GM18909 (cell line): ENCODE results near the gene BBS2.
"Not testable (repeated sequence)": the region's sequence is repeated elsewhere in the genome, so short reads cannot be mapped to it uniquely, and the experiment has no call there.

ENCODE experiments used
- ATAC-seq: cut with Tn5 transposase; IDR thresholded peaks from one replicate; pipeline ENCODE4 v1.9.1; 2021; ENCODE audit warnings: mild to moderate bottlenecking; ENCODE audit not compliant: unreplicated experiment, poor library complexity

BBS2 gene

DNA sequence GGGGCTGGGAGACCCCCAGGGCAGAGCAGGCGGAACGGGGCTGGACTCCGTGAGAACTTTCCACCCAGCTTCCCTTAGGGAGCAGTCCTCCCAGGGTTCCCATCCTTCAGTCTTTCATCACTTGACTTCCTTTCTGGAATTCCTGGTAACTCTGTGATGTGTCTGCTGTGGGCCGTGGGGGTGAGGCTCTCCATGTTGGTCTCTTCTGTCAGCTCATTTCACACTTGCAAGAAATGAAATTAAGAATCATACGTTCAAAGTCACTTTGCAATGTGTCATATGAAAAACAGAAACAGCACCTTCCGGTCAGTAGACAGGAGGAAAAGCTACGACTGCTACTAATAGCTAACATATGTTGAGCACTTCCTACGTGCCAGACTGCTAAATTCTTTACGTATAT is 5.4 kb upstream of the BBS2 start:
- ATAC-seq: no peak

GRCh38 chr16:56520251-56520577 is 390 bp upstream of the BBS2 start:
- ATAC-seq: no peak

- no peak for ATAC-seq
These were observed 1.4 kb downstream of the BBS2 start for GRCh38 chr16:56518425-56518824.

DNA sequence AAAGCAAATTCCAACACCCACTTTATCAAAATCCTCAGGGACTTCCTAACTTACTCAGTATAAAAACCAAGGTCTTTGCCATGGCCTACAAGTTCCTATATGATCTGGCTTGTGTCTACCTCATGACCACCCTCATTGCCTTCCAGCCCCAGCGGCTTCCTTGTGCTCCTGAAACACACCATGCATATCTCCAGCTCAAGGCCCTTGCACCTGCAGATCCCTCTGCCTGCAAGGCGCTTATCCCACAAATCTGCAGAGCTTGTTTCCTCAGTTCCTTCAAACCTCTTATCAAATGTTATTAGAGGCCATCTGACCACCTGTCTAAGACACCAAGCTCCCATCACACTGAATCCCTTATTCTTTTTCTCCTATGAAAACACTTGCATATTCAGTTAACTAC is 2.6 kb downstream of the BBS2 start:
- no peak for ATAC-seq

GRCh38 chr16:56515665-56516064 is 4.2 kb downstream of the BBS2 start:
- no peak for ATAC-seq

- ATAC-seq: no peak
These were observed 5.0 kb downstream of the BBS2 start for GRCh38 chr16:56514845-56515244.

GRCh38 chr16:56513972-56514371 is 5.9 kb downstream of the BBS2 start:
- ATAC-seq: no peak

- no peak for ATAC-seq
These were observed 6.7 kb downstream of the BBS2 start for GRCh38 chr16:56513091-56513490.

DNA sequence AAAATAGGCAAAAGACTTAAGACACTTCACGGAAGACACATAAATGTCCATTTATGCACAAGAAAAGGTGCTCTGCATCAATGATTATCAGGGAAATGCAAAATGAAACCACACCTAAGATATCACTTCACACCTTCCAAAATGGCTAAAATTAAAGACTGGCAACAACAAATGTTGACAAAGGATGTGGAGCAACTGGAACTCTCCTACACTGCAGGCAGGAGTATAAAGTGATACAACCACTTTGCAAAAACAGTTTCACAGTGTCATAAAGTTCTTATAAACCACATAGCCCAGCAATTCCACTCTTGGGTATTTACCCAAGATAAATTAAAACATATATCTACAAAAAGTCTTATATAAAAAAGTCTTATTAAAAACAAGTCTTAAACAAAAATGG is 7.8 kb downstream of the BBS2 start:
- ATAC-seq: no peak

- no peak for ATAC-seq
These were observed 9.3 kb downstream of the BBS2 start for GRCh38 chr16:56510544-56510943.

DNA sequence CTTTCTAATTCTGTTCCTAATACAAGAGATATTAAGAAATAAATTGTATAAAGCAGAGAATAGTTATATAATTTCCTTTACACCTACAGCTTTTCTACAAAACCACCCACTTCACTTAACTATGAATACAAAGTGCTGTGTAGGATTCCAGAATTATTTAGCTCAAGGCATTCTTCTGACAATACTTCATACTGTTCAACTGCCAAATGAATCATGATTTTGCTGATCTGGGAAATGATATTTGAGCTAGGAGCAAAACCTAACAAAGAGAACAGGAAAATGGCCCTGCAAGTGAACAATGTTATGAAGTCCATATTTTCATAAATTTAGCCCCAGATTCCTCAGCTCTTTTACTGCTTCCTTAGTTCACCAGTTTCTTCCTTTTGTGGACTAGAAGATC is 12.9 kb downstream of the BBS2 start:
- ATAC-seq: no peak

GRCh38 chr16:56505181-56505580 is 14.6 kb downstream of the BBS2 start:
- ATAC-seq: no peak

DNA sequence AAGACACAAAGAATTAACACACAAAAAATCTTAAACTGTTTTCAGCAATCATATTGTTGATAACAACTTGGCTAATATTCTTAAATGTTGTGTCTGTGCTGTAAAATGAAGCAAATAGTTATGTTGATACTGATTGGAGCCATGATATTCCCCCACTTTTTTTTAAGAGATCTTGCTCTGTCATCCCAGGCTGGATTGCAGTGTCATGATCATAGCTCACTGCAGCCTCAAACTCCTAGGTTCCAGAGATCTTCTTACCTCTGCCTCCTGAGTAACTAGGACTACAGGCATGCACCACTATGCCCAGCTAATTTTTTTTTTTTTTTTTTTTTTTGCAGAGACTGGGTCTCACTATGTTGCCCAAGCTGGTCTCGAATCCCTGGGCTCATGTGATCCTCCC is 26.0 kb downstream of the BBS2 start:
- no peak for ATAC-seq

DNA sequence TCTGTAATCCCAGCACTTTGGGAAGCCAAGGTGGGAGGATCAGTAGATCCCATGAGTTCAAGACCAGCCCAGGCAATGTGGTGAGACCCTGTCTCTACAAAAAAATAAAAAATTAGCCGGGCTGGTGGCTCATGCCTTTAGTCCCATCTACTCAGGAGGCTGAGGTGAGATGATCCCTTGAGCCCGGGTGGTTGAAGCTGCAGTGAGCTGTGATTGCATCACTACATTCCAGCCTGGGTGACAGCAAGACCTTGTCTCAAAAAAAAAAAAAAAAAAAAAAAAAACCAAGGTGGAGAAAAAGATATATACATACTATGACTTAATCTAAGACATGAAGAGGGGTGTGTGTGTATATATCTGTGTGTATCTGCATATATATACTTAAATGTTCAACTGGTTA is 26.7 kb downstream of the BBS2 start:
- ATAC-seq: no peak

GRCh38 chr16:56491657-56492261 is 28.1 kb downstream of the BBS2 start:
- no peak for ATAC-seq

- ATAC-seq: not testable (repeated sequence)
These were observed 31.0 kb downstream of the BBS2 start for GRCh38 chr16:56488868-56489267.

- ATAC-seq: no peak
These were observed 31.8 kb downstream of the BBS2 start for GRCh38 chr16:56488035-56488434.

- ATAC-seq: no peak
These were observed 36.4 kb downstream of the BBS2 start for GRCh38 chr16:56483394-56483793.

DNA sequence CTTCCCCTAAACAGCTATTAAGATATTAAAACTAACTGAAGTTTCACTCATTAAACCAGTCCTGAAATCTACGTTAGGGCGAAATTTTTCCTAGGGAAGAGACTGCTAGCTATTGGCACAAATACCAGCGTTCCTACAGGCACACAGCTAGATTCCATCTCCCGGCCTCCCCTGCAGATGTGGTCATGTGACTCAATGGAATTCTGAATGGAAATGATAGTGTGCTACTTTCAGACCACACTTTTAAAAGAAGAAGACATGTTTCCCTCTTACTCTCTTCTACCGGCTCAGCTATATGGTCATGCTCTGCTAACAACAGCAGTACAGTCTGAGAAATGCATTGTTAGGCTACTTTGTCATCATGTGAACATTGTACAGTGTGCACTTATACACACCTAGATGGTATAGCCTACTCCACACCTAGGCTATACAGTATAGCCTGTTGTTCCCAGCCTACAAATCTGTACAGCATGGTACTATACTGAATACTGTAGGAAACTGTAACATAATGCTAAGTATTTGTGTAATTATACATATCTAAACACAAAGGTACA is 37.1 kb downstream of the BBS2 start:
- ATAC-seq: no peak

DNA sequence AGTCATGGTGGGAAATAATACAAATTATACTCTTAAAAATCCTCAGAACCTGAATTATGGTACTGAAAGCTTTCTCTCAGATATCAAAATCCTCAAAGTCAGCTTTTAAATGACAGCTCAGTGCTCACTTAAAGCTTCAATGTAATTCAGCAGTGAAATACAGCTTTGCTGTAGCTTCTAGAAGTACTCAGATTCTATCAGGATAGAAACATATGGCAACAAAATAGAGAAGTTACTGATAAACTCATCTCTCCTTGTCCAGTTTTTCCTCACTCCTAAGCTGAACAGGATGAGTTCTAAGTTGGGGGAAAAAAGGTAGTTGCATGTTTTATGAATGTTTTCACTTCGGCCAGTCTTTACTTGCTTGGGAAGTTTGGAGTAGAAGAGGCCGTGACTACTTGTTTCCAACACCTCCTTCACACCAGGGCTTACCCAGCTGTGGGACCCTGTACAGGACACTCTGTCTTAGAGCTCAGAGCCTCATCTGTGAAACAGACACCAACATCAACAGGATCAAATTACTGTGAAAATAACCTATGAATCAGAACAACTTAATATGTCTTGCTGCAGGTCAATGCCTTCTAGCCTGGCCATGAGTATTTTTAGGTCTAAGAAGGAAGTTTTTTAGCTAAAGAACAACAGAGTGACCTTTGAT is 38.2 kb downstream of the BBS2 start:
- ATAC-seq: no peak

- ATAC-seq: no peak
These were observed 38.9 kb downstream of the BBS2 start for GRCh38 chr16:56480776-56481467.

GRCh38 chr16:56479469-56479868 is 40.4 kb downstream of the BBS2 start:
- no peak for ATAC-seq
